ENCODE results near the gene CDO1.
"Not testable (repeated sequence)": the region's sequence is repeated elsewhere in the genome, so short reads cannot be mapped to it uniquely, and the experiment has no call there.

CDO1 gene

DNA sequence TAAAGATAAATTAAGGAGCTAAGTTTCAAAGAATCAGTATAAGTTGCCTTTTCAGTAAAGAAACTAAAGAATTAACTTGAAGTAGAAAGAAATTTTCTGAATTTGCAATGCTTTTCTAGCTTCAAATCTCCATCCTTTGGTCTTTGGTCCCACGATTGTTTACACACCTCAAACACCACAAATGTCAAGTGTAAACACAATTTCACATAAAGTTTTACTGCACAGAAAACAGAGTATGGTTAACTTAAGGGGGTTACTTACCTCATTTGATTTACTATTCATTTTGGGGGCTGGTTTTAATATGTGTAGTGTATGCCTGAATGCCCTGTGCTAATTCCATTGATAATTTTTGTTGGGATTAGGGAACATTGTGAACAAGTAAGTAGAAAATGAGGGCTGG, 4.1 kb downstream of the CDO1 start:
- no peak for DNase-seq
- peaks cover 45% of the 10 kb centered on the region for H3K27me3 ChIP-seq
- TF ChIP-seq CTCF (IDR thresholded peaks at IDR 0.05; ENCODE audit: low read depth, low read length) = no peak
- H3K9me3 ChIP-seq = no peaks in the 10 kb centered on the region
- H3K36me3 ChIP-seq = no peaks in the 10 kb centered on the region
- H3K4me1 ChIP-seq = no peaks in the 10 kb centered on the region
- H3K4me3 ChIP-seq (ENCODE audit: low read depth, low read length) = no peak overlapping the region

GRCh38 chr5:115811406-115811805, 5.1 kb downstream of the CDO1 start:
- peaks cover 35% of the 10 kb centered on the region for H3K27me3 ChIP-seq
- H3K4me1 ChIP-seq = no peaks in the 10 kb centered on the region
- TF ChIP-seq CTCF (IDR thresholded peaks at IDR 0.05; ENCODE audit: low read depth, low read length) = no peak
- no peaks in the 10 kb centered on the region for H3K36me3 ChIP-seq
- H3K4me3 ChIP-seq (ENCODE audit: low read depth, low read length) = no peak overlapping the region
- no peaks in the 10 kb centered on the region for H3K9me3 ChIP-seq
- no peak for DNase-seq

DNA sequence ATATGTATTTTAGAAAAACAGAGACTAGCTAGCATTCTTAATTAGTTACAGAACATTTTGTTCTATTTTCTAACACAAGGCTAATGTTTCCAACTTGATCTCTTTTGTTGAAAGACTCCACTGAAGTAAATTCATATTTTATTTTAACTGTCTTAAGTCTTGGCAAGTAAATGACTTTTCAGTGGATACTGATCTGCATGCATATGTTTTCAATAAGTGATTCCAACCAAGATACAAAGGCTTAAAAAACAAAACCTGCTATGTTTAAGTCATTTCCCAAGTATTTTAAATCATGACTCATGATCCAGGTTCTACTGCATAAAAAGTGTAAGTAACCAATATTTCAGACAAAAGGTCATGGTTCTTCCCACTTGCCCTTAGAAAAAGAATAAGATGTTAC, 5.7 kb downstream of the CDO1 start:
- Histone ChIP-seq H3K9me3 (no peaks in the 10 kb centered on the region), H3K4me1 (no peaks in the 10 kb centered on the region), H3K36me3 (no peaks in the 10 kb centered on the region), H3K4me3 (ENCODE audit: low read depth, low read length) (no peak overlapping the region), H3K27me3 (peaks cover 29% of the 10 kb centered on the region)
- no peak for DNase-seq
- TF ChIP-seq CTCF (IDR thresholded peaks at IDR 0.05; ENCODE audit: low read depth, low read length) = no peak

DNA sequence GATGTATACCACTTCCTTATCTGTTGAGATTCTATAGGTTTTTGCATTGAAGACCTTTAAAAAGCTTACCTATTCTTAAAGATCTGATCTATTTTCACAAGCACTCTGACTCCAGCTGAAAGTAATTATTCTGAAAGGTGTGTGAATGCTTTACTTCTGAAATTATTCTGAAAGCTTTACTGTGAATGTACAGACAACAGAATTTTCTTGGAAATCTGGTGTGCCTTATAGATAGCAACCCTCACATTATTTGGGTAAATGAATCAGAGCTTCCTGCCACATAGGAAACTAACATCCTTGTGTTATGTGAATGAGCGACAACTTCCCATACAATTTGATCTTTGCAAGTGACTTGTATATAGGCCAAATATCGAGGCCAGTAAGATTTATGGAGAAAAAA, 6.5 kb downstream of the CDO1 start:
- no peaks in the 10 kb centered on the region for H3K9me3 ChIP-seq
- no peak overlapping the region for H3K4me3 ChIP-seq (ENCODE audit: low read depth, low read length)
- no peaks in the 10 kb centered on the region for H3K4me1 ChIP-seq
- peaks cover 20% of the 10 kb centered on the region for H3K27me3 ChIP-seq
- no peak for DNase-seq
- TF ChIP-seq CTCF (IDR thresholded peaks at IDR 0.05; ENCODE audit: low read depth, low read length) = no peak
- no peaks in the 10 kb centered on the region for H3K36me3 ChIP-seq

GRCh38 chr5:115808066-115808465, 8.4 kb downstream of the CDO1 start:
- H3K36me3 ChIP-seq; H3K27me3 ChIP-seq; H3K4me3 ChIP-seq (ENCODE audit: low read depth, low read length); H3K4me1 ChIP-seq; H3K9me3 ChIP-seq; DNase-seq: not testable (repeated sequence)

DNA sequence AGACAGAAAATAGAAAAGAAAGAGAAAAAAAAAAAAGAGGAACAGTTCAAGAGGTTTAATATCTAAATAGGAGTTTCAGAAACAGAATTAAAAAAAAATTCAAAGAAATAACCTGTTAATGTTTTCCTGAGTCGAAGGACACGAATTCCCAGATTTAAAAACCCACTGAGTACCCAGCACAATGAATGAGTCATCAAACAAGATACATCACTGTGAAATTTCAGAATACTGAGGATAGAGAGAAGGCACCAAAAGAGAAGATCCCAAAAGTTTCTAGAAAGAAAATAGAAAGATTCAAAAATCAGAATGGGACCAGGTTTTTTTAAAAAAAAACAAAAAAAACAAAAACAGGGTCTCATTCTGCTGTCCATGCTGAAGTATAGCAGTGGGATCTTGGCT, 8.8 kb downstream of the CDO1 start:
- DNase-seq = no peak
- Histone ChIP-seq H3K4me3 (ENCODE audit: low read depth, low read length) (no peak overlapping the region), H3K27me3 (no peaks in the 10 kb centered on the region; the same call in 1 of the 2 replicates), H3K4me1 (no peaks in the 10 kb centered on the region), H3K9me3 (no peaks in the 10 kb centered on the region), H3K36me3 (no peaks in the 10 kb centered on the region)
- TF ChIP-seq CTCF (IDR thresholded peaks at IDR 0.05; ENCODE audit: low read depth, low read length) = no peak

Measured in BE2C (cell line).